ENCODE measurements around the gene PRSS23.
A peak's percentile ranks its signal among the peaks of the same experiment; 100 is the strongest.

The PRSS23 gene

GRCh38 chr11:86802601-86803051, 2.3 kb downstream of the PRSS23 start:
- Histone ChIP-seq H3K4me3 (replicated peaks; ENCODE audit: low read depth, low read length) (no peak overlapping the region), H3K36me3 (ENCODE audit: control insufficient read depth, insufficient read depth, low read length) (no peaks in the 10 kb centered on the region), H3K27me3 (replicated peaks; ENCODE audit: control insufficient read depth, insufficient read depth, low read length) (no peaks in the 10 kb centered on the region)
- no peak for DNase-seq (ENCODE audit: extremely low read depth, insufficient read length)
- TF ChIP-seq, protein P1, sequence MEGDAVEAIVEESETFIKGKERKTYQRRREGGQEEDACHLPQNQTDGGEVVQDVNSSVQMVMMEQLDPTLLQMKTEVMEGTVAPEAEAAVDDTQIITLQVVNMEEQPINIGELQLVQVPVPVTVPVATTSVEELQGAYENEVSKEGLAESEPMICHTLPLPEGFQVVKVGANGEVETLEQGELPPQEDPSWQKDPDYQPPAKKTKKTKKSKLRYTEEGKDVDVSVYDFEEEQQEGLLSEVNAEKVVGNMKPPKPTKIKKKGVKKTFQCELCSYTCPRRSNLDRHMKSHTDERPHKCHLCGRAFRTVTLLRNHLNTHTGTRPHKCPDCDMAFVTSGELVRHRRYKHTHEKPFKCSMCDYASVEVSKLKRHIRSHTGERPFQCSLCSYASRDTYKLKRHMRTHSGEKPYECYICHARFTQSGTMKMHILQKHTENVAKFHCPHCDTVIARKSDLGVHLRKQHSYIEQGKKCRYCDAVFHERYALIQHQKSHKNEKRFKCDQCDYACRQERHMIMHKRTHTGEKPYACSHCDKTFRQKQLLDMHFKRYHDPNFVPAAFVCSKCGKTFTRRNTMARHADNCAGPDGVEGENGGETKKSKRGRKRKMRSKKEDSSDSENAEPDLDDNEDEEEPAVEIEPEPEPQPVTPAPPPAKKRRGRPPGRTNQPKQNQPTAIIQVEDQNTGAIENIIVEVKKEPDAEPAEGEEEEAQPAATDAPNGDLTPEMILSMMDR (IDR thresholded peaks at IDR 0.05; ENCODE audit: insufficient read depth, low read length, poor library complexity, severe bottlenecking), result peak; percentile 35

DNA sequence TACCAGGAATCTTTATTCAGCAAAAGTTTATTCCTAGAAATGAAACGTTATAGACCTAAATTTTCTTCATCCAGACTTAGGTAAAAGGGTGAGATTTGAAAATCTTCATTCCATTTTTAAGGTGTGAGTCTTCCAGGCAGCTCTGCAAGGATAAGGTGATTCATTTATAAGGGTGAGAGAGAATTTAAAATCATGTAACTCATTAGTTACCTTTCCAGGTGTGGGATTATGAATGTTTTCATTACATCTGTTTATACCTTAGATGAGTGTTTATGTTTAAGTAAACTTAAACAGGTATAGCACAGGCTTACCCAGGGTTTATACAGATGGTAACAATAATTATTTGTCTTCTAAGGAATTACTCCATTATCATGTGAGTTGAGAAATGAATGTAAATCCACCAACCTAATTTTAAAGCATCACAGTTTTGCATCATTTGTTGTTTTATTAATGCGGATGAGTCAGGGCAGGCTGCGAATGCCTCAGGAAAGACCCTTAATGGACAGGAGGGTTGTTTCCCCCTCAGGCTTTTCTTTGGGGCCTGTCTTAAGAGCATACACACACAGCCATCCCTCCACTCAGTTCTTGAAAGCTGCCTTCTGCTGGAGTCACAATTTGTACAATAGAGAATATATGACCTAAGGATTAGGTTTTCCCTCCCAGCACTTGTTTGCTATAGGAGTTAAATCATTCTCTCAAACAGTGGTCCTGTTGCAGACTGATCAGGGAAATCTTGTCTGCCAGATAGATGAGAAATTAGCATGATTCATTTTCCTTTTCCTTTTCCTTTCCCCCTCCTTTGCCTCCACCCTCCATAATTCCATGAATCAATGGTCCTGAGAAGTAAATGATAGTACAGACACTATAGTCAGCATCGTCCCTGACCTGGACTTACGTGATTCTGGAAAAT, 3.0 kb downstream of the PRSS23 start:
- no peak for DNase-seq (ENCODE audit: extremely low read depth, insufficient read length)
- Histone ChIP-seq H3K27me3 (replicated peaks; ENCODE audit: control insufficient read depth, insufficient read depth, low read length) (no peaks in the 10 kb centered on the region), H3K4me3 (replicated peaks; ENCODE audit: low read depth, low read length) (no peak overlapping the region), H3K36me3 (ENCODE audit: control insufficient read depth, insufficient read depth, low read length) (no peaks in the 10 kb centered on the region)
- TF ChIP-seq, protein P1 (IDR thresholded peaks at IDR 0.05; ENCODE audit: insufficient read depth, low read length, poor library complexity, severe bottlenecking), result no peak

GRCh38 chr11:86804951-86805350, 4.6 kb downstream of the PRSS23 start:
- TF ChIP-seq, protein P1 (IDR thresholded peaks at IDR 0.05; ENCODE audit: insufficient read depth, low read length, poor library complexity, severe bottlenecking), result no peak
- DNase-seq (ENCODE audit: extremely low read depth, insufficient read length), result no peak
- no peak overlapping the region for H3K4me3 ChIP-seq (replicated peaks; ENCODE audit: low read depth, low read length)
- H3K27me3 ChIP-seq (replicated peaks; ENCODE audit: control insufficient read depth, insufficient read depth, low read length), result no peaks in the 10 kb centered on the region; the same call in 1 of the 2 replicates
- no peaks in the 10 kb centered on the region for H3K36me3 ChIP-seq (ENCODE audit: control insufficient read depth, insufficient read depth, low read length)

- Histone ChIP-seq H3K4me3 (replicated peaks; ENCODE audit: low read depth, low read length) (no peak overlapping the region), H3K27me3 (replicated peaks; ENCODE audit: control insufficient read depth, insufficient read depth, low read length) (no peaks in the 10 kb centered on the region; the same call in 1 of the 2 replicates), H3K36me3 (ENCODE audit: control insufficient read depth, insufficient read depth, low read length) (no peaks in the 10 kb centered on the region)
- DNase-seq (ENCODE audit: extremely low read depth, insufficient read length), result no peak
- TF ChIP-seq, protein P1 (IDR thresholded peaks at IDR 0.05; ENCODE audit: insufficient read depth, low read length, poor library complexity, severe bottlenecking), result no peak
Measured at GRCh38 chr11:86805873-86806310, 5.5 kb downstream of the PRSS23 start.

DNA sequence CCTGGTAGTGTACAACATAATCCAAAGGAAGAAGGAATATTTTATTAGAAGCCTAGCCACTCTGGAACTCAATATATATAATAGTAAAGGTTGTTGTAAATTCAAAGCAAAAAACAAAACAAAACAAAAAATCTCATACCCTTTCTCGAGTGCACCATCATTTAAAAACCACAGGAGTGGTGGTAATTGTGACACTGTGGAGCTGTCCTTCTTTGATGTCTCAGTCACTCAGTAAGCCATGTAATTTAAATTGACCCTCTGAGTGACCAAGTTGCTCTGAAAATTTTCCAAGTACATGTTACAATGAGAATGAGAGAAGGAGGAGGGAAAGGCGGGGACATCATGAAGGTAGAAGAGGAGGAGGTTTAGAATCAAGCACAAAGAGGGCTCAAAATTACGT, 6.6 kb downstream of the PRSS23 start:
- H3K36me3 ChIP-seq (ENCODE audit: control insufficient read depth, insufficient read depth, low read length), result no peaks in the 10 kb centered on the region
- TF ChIP-seq, protein P1 (IDR thresholded peaks at IDR 0.05; ENCODE audit: insufficient read depth, low read length, poor library complexity, severe bottlenecking), result no peak
- DNase-seq (ENCODE audit: extremely low read depth, insufficient read length), result no peak

More for the DNA sequence above, 6.6 kb downstream of the PRSS23 start:
- H3K4me3 ChIP-seq (replicated peaks; ENCODE audit: low read depth, low read length), result no peak overlapping the region
- H3K27me3 ChIP-seq (replicated peaks; ENCODE audit: control insufficient read depth, insufficient read depth, low read length), result no peaks in the 10 kb centered on the region; the same call in none of the 2 replicates

Data from GM06990 (cell line).